ENCODE results near the gene CENPT. TPM values are rescaled to one million over a fixed set of nuclear protein-coding genes. Genes with fewer than 3 reads are reported as not detected.

Gene CENPT
- total and polyA plus RNA-seq, 2 of the 8 experiments (the other 6 are each of a cell fraction or from before 2014, with no cell fraction given) = 42.4 to 53.4 TPM

DNA sequence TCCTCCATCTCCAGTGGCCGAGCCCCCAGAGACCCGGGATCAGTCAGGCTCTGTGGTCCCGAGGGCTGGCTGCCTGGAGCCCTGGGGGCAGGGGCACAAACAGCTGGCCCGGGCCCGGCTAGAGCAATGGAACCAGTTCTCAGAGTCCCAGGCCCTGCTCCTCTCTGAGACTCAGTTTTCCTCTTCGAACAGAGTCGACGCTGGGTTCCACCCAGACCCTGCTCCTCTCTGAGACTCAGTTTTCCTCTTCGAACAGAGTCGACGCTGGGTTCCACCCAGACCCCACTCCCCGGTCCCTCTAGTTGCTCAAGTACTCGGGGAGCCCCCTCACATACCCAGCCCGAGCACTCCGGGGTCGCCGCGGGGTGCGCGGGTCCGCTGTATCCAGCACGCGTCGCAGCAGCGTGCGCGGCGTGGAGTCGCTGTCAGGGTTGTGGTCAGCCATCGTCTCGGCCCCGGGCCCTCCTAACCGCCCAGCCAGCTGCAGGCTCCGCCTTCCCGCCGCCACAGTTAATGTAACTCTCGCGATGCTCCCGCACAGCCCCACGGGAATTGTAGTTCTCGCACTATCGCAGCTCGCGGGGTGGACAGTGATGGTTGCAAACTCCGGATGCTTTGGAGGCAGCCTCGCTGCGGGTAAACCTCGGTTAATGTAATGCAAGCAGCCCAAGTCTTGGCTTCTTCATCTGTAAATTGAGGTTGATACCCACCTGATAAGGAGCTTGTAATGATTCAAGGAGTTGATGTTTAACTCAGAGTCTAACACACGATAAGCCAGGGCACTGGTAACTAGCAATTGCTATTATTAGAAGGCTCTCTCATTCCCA lies 13.9 kb downstream of the CENPT start:
- Histone ChIP-seq H3K9ac (replicated peaks in 1 of 4; ENCODE audit: extremely low read depth in 1 of 4, low read depth in 3 of 4, low read length in 3 of 4) (peak overlapping the region; percentile 51 to 88 (median 56)), H2BK120ac (replicated peaks; ENCODE audit: low read depth, low read length) (no peak overlapping the region), H4K91ac (replicated peaks; ENCODE audit: insufficient read length, low read length) (no peak overlapping the region), H3K4me2 (ENCODE audit: insufficient read depth in 1 of 2, low read depth in 2 of 2, low read length in 2 of 2) (peak overlapping the region; percentile 74 to 82), H2BK15ac (ENCODE audit: low read length) (no peak overlapping the region), H4K20me1 (replicated peaks in 1 of 2; ENCODE audit: control insufficient read depth in 1 of 2, insufficient read depth in 2 of 2, low read length in 2 of 2) (peaks cover 1 to 4% of the 10 kb centered on the region in 2 experiments), H2BK20ac (ENCODE audit: low read length) (no peak overlapping the region), H3K23me2 (ENCODE audit: low read depth, low read length) (peaks cover 5% of the 10 kb centered on the region), H3K4me3 (ENCODE audit: extremely low read depth in 1 of 4, insufficient read depth in 2 of 4, low read depth in 3 of 4, low read length in 4 of 4) (peak overlapping the region; percentile 62 to 78 (median 74)), H3K36me3 (ENCODE audit: control insufficient read depth in 2 of 4, insufficient read depth in 4 of 4, low read length in 3 of 4) (peaks cover 4 to 12% (median 9%) of the 10 kb centered on the region in 4 experiments), H3K79me1 (ENCODE audit: low read depth, low read length) (no peaks in the 10 kb centered on the region; the same call in 1 of the 2 replicates), H2AK5ac (ENCODE audit: low read depth, low read length) (no peak overlapping the region), H4K8ac (ENCODE audit: extremely low read depth, insufficient read depth, low read length) (peak overlapping the region; percentile 72; the same call in 1 of the 2 replicates), H3K79me2 (ENCODE audit: control insufficient read depth in 1 of 2, insufficient read depth in 2 of 2, low read length in 2 of 2) (peaks cover 0 to 5% of the 10 kb centered on the region in 2 experiments; a peak in 1 of 4 replicates), H2AFZ (ENCODE audit: low read length) (peak overlapping the region; percentile 98), H4K5ac (ENCODE audit: insufficient read length, low read depth, low read length) (no peak overlapping the region), H3K23ac (ENCODE audit: insufficient read length) (no peak overlapping the region), H3K9me3 (ENCODE audit: insufficient read depth in 2 of 2, low read depth in 1 of 2, low read length in 1 of 2) (no peaks in the 10 kb centered on the region), H3K27ac (ENCODE audit: low read depth, low read length) (no peak overlapping the region), H3K14ac (ENCODE audit: insufficient read length) (no peak overlapping the region), H2BK12ac (ENCODE audit: low read depth, low read length) (no peak overlapping the region), H2BK5ac (ENCODE audit: low read depth, low read length) (no peak overlapping the region), H3K4ac (replicated peaks; ENCODE audit: insufficient read length, low read depth, low read length) (no peak overlapping the region), H3K4me1 (replicated peaks in 1 of 4; ENCODE audit: control insufficient read depth in 3 of 4, insufficient read depth in 4 of 4, low read length in 3 of 4) (no peaks in the 10 kb centered on the region; a peak in 1 of 7 replicates), H3K27me3 (replicated peaks in 1 of 4; ENCODE audit: control insufficient read depth in 3 of 4, extremely low read depth in 1 of 4, insufficient read depth in 3 of 4, low read length in 3 of 4) (no peaks in the 10 kb centered on the region), H3K56ac (replicated peaks; ENCODE audit: insufficient read length, low read depth, low read length) (no peak overlapping the region), H3K18ac (ENCODE audit: extremely low read depth, low read length) (no peak overlapping the region)
- peak in 1 of 2 experiments; percentile 97 for DNase-seq (ENCODE audit: low read depth in 1 of 2, low spot score in 2 of 2)
- WGBS, 2 experiments (ENCODE audit: extremely low coverage in 1 of 2, insufficient coverage in 1 of 2, insufficient read length in 1 of 2, insufficient replicate concordance in 2 of 2, low coverage in 1 of 2, low lambda C conversion rate in 2 of 2, missing lambda C conversion rate in 1 of 2) = 3% methylated on average over 49 of the region's 49 CpGs; no CpG with 5 or more reads in 1 of the 2 experiments
- ChIA-PET CTCF (ENCODE audit: partially characterized antibody) (interaction anchor here (0.6 to 11.6 kb wide), 14 partner anchors 7 to 359 kb away, joined by 3 to 100 read pairs (median 4); partner anchors contain the start of gene LCAT), POLR2A (ENCODE audit: partially characterized antibody) (interaction anchor here (1.0 to 2.7 kb wide), 13 partner anchors 9 to 173 kb away, joined by 3 to 15 read pairs (median 5); partner anchors contain the start of genes ACD, EDC4, NUTF2 and TSNAXIP1)
- peak; percentile 65 for FAIRE-seq
- TF ChIP-seq JUND (IDR thresholded peaks at IDR 0.05; ENCODE audit: low read length) = 0 out of 2 replicates have a peak, but pooled peaks have one; percentile 16
- TF ChIP-seq EZH2 (IDR thresholded peaks at IDR 0.05; ENCODE audit: low read depth, low read length, severe bottlenecking) = no peak
- TF ChIP-seq TAF7 (optimal IDR thresholded peaks at IDR 0.05; ENCODE audit: borderline replicate concordance, low read depth, low read length) = peak; percentile 84
- TF ChIP-seq POLR2AphosphoS5 (IDR thresholded peaks at IDR 0.05; ENCODE audit: low read depth, low read length) = peak; percentile 81
- peak; percentile 90 for TF ChIP-seq TAF1 (IDR thresholded peaks at IDR 0.05; ENCODE audit: low read depth, low read length)
- 0 out of 2 replicates have a peak, but pooled peaks have one; percentile 29 for TF ChIP-seq SP1 (IDR thresholded peaks at IDR 0.05; ENCODE audit: low read depth, low read length)
- no peak for TF ChIP-seq SIRT6 (IDR thresholded peaks at IDR 0.05; ENCODE audit: low read length)
- no peak; a peak in 1 of 4 replicates for TF ChIP-seq HDAC2 (IDR thresholded peaks at IDR 0.05; ENCODE audit: borderline replicate concordance in 1 of 2, low read depth in 2 of 2, low read length in 2 of 2)
- peak; percentile 100 for TF ChIP-seq CHD2 (IDR thresholded peaks at IDR 0.05; ENCODE audit: low read length)
